ENCODE data around the gene MRPL49.

GRCh38 chr11:65130631-65131416 is 8.7 kb downstream of the MRPL49 start:
- TF ChIP-seq CTCF (IDR thresholded peaks at IDR 0.05) (no peak), POLR2A (IDR thresholded peaks at IDR 0.05) (no peak)

Data from adrenal gland (tissue), 5 donors.